ENCODE data around the gene RPS21.

Gene RPS21

DNA sequence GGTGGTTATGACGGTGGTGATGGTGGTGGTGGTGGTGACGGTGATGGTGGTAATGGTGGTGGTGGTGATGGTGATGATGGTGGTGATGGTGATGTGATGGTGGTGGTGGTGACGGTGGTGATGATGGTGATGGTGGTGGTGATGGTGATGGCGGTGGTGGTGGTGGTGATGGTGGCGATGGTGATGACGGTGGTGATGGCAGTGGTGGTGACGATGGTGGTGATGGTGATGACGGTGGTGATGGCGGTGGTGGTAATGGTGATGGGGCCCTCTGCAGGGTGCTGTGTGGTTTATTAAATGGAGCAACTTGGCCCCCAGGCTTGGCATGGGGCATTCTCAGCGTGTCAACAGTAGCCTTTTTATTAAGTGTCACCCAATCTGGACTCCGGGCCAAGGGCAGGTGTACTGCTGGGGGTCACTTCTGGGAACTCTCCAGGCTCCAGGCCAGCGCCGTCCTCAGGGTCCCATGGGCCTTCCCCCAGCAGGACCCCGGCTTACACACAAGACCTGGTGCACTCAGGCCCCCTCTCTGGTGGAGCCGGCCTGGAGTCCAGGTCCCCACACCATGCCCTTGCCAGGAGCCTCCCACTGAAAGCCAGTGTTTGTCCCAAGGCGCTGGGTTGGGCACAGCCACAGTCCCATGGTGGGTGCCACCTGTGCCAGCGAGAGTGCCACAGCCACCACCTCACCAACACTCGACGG is 11.4 kb downstream of the RPS21 start:
- DNase-seq = no peak

DNA sequence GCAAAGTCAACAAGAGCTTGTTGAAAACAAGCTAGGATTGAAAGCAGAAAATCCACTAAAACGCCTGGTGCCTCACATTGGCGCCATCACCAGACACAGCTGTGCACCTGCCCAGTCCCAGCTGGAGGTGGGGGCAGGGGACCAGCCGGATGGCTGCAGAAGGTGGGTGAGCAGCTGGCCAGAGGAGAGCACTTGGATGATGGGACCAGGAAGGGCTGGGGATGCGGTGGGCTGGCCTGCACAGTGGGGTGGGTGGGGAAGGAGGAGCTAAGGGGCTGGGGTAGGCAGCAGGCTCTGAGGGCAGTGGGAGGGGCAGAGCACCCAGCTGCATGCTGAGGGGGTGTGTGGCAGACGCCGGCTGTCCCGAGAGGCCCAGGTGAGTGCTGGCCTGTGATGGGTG is 13.1 kb downstream of the RPS21 start:
- DNase-seq = no peak

DNA sequence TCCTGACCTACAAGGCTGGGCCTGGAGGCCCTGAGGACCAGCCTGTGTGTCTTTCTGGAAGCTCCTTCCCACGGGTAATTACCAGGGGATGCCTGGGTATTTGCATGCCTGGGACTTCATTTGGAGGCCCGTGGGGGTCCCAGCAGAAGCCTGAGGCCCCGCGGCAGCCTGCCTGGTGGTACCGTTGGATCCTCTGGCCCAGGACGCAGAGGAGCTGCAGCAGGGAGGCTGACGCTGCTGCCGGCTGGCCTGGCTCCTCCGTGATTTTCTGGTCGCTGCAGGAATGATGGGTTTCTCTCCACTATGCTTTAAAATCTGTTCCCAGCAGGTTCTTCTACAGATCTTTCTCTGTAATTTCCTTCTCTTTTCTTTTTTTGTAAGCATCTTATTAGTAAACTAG is 13.6 kb downstream of the RPS21 start:
- DNase-seq = no peak

DNA sequence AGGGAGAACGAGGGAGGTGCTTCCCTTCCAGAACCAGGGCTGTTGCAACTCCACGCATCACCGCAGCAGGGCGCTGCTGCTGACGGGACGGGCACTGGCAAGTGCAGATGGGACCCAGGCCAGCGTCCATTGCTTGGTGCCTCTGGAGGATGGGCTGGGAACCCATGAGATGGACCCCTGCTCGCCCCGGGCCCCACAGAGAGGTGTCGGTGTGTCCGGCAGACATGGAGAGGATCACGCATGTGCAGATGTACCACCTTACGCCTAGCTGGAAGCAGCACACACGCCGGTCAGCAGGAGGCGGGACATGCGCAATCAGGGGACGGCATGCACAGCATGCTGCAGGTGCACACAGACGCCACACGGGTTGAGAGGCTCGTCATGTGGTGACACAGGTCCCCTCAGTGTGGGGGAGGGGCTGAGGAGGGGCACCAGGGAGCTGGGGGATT is 14.5 kb downstream of the RPS21 start:
- no peak for DNase-seq

DNA sequence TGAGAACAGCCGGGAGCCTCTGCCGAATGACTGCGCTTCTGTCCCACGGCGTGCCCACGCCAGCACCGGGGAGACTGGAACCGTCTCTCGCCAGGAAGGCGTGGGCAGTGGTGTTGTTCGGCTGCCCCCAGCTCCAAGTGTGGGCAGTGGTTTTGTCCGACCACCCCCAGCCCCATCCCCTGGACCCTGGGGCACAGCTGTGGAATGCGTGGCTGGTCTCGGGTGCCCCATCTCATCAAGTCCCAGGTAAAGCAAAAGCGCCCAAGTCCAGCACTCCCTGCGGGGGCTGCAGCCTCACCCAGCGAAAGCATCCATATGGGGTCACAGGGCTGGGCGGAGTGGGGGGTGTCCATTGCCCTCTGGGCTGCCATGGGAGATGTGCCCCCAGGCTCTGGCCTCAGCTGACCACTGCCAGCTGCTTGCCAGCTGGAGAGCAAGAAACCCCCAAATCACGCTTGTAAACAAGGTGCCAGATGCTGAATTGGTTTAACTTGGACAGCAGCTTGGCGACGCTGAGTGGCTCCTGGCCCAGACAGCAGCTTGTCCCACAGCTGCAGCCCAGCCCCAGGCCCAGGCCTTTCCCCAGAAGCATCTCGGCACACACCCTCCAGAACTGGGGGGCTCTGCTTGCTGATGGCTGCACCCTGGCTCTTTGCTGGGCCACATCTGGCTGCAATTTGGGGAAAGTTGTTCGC is 15.7 kb downstream of the RPS21 start:
- DNase-seq = no peak

DNA sequence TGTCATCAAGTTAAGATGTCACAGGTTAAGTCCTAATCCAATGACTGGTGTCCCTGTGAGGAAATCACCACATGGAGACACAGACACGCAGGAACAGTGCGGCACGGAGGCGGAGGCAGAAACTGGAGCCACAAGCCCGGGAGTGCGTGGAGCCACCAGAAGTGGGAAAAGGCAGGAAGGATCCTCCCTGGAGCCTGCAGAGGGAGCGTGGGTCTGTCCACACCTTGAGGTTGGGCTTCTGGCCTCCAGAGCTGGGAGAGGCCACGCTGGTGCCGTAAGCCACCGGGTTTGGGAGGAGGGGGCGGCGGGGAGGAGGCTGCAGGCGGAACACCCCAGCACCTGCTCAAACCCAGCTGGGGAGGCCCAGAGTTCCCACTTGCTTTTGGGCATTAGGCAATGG is 16.4 kb downstream of the RPS21 start:
- no peak for DNase-seq

DNA sequence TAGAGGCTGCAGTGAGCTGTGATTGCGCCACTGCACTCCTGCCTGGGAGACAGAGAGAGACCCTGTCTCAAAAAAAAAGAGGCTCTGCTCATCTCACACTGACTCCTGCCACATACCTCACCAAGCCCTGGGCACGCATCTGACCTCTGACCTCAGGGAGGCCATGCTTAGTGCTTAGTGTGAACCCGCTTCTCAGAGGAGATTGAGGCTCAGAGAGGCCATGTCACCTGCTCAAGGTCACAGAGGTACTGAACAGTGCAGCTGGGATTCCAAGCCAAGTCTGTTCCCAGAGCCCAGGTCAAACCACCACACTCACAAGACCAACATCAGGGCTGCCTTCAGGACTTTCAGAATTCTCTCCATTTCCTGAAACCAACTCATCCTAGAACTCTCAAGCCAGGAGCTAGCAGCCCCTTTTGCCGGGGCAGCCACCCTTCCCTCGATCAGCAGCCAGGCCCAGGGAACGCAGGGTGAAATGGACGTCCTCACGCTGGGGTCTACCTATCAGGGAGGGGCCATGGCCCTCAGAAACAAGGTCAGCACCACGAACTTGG is 17.3 kb downstream of the RPS21 start:
- DNase-seq = no peak

DNA sequence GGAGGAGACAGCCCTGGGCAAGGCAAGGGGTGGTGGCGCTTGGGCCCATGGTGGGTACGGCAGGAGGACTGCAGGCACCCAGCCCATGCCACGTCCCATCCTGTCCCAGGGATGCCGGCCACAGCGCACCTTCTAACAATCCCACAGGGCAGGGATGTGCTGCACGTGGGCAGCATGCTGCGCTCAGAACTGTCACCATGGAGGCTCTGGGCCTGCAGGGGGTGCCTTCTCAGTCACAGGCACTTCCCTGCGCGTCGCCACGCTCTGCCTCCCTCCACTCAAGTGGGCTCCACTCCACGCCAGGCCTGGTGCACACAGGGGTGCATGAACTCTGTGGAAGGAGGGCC is 17.8 kb downstream of the RPS21 start:
- no peak for DNase-seq

DNA sequence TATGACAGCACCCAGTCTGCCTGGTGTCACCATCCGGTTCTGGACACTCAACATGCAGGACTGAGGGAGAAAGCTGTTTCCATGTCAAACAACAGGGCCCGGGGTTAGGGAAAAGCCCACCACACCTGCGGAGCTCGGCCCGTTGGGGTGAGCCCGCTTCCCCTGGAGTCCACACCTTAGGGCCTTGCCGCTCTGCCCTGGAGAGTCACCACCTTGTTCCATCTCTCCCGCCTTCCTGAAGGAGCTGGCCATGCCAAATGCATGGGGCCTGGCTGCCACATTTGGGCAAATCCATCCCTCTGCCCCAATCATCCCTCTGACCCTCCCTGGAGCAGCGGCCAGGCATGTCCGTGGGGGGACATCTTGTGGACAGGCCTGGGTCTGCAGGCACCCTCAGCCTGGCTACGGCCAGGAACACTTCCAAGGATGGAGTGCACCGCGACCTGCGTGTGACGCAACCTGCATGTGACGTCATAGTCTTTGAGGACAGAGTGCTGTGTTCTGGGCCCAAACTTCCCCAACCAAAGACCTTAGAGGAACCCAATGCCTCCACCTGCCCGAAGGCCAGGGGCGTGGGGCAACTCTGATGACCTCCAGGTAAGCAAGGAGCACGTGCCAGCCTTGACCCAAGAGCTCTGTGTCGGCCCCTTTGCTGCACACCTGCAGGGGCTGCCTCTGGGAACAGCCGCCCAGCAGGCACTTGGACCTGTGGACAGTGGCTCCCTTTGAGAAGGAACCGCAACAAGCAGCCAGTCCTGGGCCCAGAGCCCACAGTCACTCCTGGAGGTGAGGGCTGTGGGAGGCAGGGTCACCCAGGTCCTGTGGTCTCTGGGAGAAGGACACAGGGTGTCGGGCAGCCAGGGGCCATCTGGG is 18.4 kb downstream of the RPS21 start:
- peak; percentile 41 to 55 (median 45) for DNase-seq

DNA sequence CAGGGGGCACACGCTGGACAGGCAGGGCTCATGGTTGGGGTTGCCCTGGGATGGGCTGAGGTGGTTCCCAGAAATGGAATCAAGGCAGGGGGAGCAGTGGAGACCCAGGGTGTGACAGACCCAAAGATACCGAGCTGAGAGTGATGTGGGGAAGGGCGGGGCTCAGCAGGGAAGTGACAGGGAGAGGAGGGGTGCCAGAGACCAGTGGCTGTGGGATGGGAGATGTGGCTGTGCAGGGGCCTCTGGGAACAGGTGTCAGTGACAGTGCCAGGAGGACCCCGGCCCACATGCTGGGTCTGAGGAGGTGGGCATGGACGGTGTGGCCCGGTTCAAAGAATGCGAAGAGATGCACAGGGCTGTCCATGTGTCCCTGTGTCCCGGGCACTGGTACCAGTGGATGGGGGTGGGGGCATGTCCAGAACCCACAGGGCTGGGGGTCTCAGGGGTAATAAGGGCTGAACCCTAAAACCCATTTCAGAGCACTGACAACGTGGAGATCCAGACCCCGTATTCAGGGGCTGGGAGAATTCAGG is 19.1 kb downstream of the RPS21 start:
- DNase-seq = no peak

DNA sequence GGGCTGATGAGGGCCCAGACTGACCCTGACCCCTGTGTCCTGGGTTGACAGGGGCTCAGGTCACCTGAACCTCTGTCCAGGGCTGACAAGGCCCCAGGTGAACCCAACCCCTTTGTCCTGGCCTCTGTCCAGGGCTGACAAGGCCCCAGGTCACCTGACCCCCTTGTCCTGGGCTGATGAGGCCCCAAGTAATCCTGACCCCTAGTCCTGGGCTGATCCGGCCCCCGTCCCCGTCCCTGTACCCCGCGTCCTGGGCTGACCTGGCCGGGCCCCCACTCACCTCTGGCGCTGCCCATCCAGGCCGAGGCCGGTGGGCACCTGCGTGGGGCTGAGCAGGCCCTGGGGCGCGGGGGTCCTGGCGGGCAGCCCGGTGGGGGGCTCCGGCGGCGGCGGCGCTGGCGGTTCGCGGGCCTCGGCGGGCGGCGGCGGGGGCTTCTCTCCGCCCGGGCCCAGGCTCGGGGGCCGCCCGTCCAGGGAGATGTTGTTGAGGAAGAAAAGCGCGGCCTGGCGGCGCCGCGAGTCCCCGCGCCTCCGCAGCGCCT is 19.8 kb downstream of the RPS21 start:
- no peak for DNase-seq

DNA sequence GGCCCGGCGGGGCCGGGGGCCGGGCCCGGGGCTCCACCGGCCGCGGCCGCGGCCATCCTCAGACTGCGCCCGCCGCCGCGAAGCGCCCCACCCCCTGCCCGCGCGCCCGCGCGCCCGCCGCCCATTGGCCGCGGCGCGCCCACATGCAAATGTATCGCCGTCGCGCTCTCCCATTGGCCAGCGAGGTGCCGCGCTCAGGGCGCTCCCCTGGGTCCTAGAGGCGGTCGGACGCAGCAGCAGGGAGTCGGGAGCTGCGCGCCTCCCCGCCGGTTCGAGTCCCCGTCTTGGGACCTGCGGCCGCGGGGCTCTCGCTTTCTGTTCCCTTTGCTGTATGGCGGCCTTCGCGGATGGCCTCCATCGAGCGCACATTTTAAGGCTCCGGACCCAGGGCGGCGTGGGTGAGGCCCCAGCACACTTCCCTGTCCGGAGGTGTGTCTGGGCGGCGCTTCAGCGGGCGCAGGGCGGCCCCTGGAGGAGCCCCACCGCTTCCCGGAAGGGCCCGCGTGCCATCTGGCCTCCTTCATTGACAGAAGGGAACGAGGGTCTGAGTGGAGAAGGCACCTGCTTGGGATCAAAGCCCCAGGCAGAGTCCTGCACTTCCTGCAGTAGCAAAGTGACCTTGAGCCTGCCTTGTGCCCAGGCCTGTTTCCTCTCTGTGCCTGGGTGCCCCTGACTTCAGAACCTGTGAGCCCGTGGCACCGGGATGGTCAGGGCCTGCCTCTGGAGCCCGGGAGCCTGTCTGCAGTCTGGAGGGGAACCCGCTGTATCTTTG is 20.5 kb downstream of the RPS21 start, which contains the start of gene CABLES2:
Gene CABLES2, minus strand, starts transcription at position 65 of the 772 bp plus-strand sequence. Its CDS starts 9 bp downstream, at position 56.
- peak; percentile 95 to 97 (median 97) for DNase-seq

DNA sequence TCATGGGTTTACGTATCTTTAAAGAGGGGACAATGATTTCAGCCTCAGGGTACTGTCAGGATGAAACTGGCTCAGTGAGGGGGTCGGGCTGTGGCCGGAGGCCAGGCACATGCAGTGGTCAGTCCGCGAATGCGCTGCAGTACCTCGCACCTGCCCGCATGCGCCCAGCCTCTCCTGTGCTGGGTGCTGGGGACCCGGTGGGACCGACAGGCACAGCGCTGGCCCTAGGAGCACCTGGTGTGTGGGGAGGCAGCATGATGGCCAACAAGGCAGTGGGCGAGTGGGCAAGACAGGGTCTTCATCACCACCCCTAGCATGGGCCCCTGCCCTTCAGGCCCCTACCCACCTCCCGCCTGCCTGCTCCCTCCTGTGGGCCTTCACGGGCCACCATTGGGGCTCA is 21.2 kb downstream of the RPS21 start:
- no peak for DNase-seq

DNA sequence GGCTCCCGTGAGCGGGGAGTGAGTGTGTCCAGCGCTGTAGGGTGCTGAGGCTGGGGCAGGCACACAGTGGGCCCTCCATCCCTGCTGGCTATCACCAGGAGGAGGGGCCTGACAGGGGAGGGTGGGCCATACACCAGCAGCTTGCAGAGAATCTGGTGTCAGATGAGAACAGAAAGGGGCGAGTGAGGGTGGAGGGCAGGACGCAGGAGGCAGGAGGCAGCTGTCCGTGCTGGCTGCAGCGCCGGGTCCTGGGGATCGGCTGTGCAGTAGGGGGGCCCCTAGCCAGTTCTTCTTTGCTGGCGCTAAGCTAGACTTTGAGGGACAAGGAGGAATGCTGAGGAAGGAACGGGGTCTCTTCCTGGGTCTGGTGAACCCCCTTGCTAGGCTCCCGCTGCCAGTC is 21.7 kb downstream of the RPS21 start:
- no peak for DNase-seq

DNA sequence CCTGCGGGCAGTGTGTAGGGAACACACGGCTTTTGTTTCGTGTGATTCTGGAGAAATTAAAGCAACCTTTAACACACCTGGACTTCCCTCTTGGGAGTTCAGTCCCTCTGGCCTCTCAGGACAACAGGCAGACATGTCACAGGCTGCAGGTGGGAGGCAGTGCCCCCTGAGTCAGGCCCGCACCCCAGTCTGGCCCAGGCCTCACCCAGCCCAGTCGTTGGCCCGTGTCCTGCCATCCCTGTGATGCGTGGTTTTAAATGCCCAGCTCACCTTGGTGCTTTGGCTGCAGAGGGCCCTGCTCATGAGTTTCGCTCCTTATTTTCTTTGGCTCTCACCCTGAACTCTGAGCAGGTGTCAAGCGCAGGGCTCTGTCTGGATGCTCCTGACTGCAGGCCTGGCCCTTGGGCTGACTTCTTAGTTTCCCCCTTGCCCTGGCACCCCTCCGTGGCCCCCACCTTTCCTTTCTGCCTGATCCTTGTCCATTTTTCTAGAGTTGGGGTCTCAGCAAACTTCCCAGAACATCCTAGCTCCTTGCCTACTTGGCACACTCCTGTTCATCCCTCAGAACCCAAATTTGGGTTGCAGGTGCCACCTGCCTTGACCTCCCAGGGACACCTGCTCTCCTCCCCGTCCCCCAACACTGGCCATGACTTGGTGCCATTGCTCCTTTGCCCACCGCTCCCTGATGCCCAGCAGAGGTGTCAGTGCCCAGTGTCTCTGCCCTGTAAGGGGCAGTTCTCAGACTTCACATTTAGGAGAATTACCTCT is 22.4 kb downstream of the RPS21 start:
- no peak for DNase-seq

DNA sequence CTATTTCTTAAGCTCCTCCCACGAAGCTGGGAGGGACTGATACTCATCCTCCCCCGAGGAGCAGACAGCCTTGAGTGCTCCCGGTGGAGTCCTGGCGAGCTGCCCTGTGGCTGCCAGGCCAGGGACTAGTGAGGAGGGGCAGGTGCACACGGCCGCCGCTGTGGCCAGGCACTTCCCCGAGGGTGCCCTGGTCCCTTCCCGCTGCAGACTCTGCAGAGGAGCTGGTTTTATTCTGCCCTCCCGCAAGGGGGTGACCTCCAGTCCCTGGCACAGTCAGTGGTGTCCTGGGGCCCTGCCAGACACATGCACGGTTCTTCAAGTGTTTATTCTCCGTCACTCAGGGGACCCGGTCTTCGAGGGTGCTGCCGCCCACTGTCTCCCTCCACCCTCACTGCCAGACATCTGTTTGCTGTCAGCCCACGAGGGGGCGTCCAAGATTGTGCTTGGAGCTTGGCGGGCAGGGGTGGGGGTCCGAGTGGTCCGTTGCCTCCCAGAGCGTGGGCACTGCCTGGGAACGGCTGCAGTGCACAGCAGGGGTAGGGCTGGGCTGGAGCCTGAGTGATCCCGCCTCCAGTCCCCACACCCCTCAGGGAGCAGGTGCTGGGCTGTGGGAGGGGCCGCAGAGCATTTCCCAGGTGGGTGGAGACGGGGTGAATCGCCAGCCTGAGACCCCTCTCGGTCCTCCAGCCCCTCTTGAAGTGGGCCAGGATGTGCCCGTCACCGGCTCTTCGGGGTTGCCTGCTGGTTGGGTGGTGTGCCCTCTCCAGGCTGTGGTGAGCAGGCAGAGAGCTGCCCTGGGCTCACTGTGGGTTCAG is 23.2 kb downstream of the RPS21 start:
- peak; percentile 27 to 53 (median 46) for DNase-seq

DNA sequence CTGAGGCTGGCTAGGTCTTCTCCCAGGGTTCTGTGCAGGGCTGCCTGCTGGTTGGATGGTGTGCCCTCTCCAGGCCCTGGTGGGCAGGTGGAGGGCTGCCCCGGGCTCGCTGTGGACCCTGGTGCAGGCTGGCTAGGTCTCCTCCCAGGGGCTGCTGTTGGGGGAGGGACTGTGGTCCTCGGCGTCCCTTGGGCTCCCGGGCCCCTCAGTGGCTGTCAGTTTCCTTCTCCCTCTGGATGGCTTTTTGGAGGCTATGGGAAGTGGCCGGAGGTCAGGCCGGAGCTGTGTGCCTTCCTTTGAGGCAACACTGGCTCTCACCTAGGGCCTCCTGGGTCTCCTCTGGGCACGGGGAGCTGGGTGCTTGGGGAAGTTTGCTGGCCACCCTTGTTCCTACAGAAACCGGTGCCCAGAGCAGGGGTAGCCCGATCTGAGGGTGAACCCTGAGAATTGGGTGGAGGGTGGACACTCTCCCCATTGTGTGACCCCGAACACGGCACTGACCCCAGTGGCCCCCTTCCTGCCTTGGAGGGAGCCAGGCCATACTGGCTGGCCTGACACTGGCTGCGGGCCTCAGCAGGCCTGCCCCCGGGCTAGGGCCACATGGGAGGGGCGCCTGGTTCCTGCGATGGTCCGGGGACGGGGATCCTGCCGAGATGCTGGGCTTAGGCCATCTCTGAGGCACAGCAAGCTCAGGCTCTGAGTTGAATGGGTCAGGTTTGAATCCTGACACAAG is 24.0 kb downstream of the RPS21 start:
- no peak for DNase-seq

DNA sequence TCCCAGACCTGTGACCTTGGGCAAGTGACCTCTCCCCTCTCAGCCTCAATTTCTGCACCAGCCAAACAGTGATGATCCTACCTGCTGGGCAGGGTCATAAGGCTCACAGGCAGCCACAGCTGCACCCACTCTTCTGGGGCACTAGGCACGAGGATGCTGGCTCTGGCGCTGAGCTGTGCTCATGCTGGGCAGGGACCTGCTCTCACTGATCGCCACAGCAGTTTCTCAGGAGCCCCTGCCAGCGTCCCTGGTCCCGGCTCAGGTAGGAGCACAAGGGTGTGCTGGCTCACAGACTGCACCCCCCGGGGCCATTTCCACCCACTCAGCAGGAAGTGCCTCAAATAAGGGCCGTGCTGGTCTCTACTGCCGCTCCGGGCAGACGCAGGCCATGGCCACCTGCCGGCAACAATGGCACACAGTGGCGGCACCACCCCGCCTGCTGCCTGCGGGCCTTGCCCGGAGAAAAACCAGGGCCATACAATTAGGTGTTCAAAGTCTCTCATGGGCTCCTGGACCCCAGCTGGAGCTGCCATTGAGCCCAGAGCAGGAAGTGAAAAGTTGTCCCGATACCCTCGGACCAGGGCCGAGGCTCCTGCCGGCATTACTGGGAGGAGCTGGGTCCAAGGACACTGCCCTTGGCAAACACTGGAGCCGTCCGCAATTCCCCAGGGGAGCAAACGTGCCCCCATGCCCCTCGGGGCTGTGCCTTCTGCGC is 24.7 kb downstream of the RPS21 start:
- no peak for DNase-seq
